HG02623 (cell line): ENCODE results near the gene RCSD1.

Source experiments
- ATAC-seq: cut with Tn5 transposase; IDR thresholded peaks from one replicate; pipeline ENCODE4 v1.9.1; 2021; ENCODE audit warnings: moderate library complexity; ENCODE audit not compliant: unreplicated experiment

Gene RCSD1

DNA sequence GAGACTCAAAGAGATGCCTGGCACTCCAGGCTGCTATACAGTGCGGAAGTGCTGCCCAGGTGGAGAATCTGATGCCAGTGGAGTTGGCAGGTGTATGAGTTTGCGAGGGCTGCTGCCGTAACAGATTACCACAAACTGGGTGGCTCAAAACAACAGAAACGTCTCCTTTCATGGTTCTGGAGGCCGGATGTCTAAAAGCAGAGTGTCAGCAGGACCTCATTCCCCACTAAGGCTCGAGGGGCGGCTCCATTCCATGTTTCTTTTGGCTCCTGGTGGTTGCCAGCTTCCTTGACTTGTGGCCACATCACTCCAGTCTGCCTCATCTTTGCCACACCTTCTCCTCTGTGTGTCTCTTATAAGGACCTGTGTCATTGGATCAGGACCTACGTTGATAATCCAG, 10.0 kb downstream of the RCSD1 start:
- ATAC-seq: no peak

DNA sequence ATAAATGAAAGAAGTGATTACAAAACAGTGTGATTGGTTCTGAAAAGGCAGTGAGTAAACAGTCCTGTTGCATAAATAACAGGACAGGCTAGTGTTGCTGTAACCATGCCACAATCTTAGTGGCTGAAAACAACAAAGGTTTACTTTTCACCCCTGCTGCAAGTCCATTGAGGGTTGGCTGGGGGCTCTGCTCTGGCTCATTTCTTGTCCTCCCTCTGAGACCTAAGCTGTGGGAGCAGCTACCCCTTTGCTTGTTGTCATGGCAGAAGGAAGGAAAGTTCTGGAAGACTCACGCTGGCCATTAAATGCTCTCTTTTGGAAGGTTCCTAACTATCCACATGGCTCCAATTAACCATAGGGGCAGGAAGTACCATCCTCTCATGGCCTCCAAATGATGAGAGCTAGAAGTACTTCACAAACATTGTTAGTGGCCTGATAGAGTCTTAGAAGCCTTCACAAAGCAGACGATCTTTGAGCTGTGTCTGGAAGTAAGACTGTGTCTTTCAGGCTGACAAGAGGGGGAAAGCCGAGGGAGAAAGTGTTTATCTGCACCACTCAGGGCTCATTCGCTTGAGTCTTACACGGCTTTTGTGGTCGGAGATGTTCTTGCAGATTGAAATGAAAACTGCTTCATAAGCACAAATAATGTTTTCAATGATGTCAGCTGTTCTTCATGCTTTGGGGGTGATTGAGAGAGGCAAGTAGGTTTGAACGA, 11.9 kb downstream of the RCSD1 start:
- ATAC-seq: no peak

DNA sequence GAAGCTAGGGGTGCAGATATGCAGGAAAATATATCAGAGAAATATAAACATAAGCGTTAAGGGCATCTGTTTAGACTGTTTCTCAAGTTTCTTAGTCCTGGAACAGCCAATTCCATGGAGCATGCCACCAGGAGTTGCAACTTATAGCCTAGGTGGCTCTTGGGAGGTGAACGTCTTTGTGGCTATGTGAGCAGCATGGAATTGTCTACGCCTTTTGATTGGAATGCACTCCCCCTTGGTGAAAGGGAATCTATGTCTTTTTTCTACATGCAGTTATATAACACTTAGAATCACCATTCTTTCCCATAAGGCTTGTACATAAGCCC, 12.4 kb downstream of the RCSD1 start:
- no peak for ATAC-seq

DNA sequence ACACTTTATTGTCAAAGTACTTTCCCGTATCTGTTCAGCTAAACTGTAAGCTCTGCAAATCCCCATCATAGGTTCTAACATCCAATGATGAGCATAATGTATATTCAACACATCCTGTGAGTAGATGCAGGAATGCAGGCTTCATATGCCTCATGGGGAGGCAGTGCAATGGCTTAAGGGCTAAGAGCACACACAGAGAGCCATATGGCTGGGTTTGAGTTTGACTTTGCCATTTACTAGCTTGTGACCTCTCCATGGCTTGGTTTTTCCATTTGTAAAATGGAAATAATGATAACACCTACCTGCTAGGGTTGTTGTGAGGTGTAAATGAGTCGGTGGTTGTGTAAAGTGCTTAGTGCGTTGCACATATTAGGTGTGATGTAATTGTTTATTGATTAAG, 13.4 kb downstream of the RCSD1 start:
- no peak for ATAC-seq

DNA sequence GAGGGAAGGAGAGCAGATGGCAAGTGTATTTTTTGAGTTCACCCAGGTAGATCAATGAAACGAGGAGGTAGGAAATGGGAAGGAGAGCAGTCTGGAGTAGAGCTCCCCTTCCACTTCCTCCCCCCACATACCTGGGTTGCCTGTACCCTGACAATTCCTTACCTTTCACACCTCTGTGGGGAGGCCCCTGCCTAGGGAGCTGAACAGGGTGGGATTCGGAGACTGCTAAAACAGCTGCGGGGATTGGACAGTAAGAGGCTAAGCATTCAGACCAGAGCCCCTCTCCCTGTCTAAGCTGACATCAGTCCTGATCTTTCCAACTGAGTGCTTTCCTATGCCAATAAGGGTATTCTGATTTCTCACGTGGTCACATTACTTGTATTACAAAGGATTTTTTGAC, 14.5 kb downstream of the RCSD1 start:
- no peak for ATAC-seq

GRCh38 chr1:167645140-167645541, 15.1 kb downstream of the RCSD1 start:
- no peak for ATAC-seq

- no peak for ATAC-seq
These were observed 15.8 kb downstream of the RCSD1 start for GRCh38 chr1:167645625-167646414.

- ATAC-seq: no peak
These were observed 18.3 kb downstream of the RCSD1 start for GRCh38 chr1:167648252-167648849.

GRCh38 chr1:167648978-167649744, 19.1 kb downstream of the RCSD1 start:
- ATAC-seq: no peak

DNA sequence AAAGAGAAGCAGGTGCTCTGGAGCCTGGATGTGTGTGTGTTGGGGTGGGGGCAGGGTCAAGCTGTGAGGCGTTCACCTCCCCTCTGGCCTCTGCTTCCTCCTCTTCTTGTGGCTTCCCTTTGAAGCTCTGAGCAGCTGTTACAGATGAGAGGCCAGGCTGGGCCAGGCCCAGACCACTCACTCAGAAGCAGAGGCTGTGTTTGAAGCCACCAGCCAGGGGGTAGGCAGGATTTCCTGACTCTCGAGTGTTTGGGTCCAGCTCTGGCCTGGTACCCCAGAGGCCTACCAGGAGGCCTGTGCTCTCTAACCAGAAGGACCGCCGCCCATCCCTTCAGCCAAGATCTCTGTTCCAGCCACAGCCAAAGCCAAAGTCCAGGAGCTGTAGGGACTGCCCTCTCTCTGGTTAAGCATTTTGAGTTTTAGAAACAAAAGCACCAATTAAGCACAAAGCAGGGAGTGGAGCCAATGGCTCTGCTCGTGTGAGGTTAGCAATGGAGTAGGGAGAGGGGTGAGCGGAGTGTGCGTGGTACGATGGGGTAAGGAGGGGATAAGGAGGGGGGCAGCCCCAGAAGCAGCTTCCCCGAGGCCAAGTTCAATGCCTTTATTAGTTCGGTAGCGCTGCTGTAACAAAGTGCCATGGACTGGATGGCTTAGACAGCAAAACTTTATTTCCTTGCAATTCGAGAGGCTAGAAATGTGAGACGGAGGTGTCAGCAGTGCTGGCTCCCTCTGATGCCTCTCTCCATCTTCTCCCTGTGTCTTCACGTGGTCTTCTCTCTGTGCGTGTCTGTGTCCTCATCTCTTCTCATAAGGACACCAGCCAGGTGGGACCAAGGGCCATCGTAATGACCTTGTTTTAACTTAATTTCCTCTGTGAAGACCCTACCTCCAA, 20.5 kb downstream of the RCSD1 start:
- peak; percentile 75 for ATAC-seq

GRCh38 chr1:167651161-167651693, 21.2 kb downstream of the RCSD1 start:
- no peak for ATAC-seq

GRCh38 chr1:167654975-167655575, 25.0 kb downstream of the RCSD1 start:
- ATAC-seq: no peak

DNA sequence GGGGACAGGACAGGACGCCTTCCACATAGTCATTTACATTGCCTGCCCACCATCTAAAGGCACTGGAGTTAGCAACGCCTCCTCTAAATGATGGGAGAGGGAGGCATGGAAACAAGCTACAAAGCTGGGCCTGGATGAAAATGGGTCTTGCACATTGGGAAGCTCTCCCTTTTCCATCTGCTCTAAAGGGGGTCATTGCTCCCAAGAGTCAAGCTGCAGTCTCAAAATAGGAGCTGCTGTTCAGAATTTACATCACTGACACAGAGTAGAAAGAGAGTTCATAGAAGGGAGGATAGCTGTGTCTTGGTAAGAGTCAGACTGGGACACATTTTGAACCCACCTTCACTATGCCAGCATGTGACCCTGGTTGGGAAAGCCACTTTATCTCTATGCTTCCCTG, 26.6 kb downstream of the RCSD1 start:
- ATAC-seq: no peak

DNA sequence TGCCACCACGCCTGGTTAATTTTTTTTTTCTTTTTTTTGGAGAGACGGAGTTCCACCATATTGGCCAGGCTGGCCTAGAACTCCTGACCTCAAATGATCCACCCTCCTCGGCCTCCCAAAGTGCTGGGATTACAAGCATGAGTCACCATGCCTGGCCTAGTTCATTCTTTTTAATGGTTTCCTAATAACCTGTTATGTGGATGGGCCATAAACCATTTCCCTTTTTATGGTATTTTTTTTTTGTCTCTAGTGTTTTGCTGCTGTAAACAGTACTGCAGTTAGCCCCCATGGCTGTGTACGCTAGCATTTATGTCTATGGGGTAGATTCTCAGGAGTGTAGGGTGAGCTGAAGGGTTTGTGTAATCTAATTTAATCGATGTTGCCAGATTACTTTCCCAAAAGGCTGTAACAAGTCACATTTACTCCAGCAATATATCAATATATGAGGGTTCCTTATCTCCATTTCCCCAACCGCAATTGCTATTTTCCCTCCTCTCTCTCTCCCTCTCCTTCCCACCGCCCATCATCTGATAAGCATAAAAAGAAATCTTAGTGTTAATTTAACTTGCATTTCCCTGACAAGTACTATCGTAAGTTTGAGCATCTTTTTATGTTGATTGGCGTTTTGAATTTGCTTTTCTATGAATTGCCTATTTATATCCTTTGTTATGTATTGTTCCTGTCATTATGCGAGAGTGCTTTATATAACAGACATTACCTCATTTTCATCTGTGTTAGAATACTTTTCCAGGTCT, 28.7 kb downstream of the RCSD1 start:
- no peak for ATAC-seq

DNA sequence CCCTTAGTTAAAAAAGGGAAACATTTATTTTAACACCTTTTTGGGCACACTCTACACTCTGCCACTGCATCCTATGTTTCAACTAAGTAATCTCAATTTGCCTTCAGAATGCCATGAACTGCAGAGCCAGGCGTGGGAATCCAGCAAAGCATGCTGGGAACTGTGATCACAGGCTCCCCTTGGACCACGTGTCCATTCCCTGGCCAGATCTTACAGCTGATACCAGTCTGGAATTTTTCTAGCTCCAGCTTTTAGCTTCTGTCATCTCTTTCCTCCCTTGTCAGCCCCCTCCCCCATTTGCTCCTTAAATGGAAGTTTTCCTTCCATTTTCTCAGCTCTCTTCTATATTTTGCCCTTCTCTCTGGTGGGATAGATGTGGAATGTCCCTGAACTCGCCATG, 29.4 kb downstream of the RCSD1 start:
- ATAC-seq: no peak

- no peak for ATAC-seq
These were observed 29.8 kb downstream of the RCSD1 start for GRCh38 chr1:167659881-167660280.

GRCh38 chr1:167661527-167662426, 31.7 kb downstream of the RCSD1 start:
- ATAC-seq: no peak
